SK-N-DZ (cell line): ENCODE data around the gene L1CAM.

Source experiments
- DNase-seq: peaks from one replicate; pipeline ENCODE4 v3.0.0-alpha.2; 2015; ENCODE audit warnings: low spot score

L1CAM gene

GRCh38 chrX:153865321-153865580, 20.7 kb downstream of the L1CAM start:
- DNase-seq: no peak

GRCh38 chrX:153864561-153865320, 21.2 kb downstream of the L1CAM start:
- DNase-seq: no peak

GRCh38 chrX:153864101-153864500, 21.9 kb downstream of the L1CAM start:
- DNase-seq: no peak

DNA sequence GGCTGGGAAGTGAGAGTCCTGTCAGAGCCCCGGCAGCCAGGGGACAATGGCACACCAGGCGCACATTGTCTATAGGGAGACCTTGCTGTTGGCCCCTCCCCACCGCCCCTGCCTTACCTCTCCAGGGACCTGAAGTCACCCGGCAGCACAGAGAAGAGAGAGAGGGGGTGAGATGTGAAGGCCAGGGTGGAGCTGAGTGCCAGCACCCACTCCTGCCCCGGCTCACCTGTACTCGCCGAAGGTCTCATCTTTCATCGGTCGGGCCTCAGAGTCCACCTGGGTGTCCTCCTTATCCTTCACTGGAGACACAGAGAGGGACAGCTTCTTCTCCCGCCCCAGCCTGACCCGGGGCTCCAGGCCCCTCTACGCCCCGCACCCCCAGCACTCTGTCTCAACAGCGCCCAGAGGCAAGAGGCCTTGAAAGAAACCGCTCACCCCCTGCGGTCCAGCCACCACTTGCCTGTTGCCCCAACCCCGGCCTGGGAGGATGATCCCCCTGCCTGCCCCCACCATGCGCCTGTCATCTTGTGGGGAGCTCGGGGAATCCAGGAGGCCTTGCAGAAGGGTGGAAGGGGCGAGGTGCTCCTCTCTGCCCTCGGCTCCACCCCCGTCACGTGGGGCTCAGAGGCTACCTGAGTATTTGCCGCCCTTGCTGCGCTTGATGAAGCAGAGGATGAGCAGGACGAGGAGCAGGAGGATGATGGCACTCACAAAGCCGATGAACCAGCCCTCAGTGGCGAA, 22.6 kb downstream of the L1CAM start:
- no peak for DNase-seq

- DNase-seq: peak; percentile 81
Measured at GRCh38 chrX:153862369-153863250, 23.4 kb downstream of the L1CAM start.

- DNase-seq: no peak
Measured at GRCh38 chrX:153861733-153862310, 24.2 kb downstream of the L1CAM start.

DNA sequence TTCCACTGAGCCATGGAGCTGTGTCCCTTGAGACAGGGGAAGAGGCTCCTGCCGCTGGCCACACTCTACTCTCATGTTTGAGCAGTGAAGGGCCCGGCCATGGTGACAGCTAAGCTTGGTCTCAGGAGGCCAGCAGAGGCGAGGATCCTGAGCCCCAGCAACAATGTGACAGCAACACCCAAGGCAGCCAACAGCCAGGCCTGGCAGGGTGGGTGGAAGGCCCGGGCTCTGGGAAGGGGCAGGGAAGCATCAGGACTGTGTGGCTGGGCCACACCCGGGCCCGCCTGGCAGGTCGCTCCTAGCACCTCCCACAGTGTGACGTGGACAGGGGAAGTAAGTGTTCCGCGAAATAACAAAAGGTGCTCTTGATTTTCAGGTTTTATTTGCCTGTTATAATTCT, 24.8 kb downstream of the L1CAM start:
- DNase-seq: no peak

GRCh38 chrX:153857348-153857903, 28.5 kb downstream of the L1CAM start:
- DNase-seq: no peak

DNA sequence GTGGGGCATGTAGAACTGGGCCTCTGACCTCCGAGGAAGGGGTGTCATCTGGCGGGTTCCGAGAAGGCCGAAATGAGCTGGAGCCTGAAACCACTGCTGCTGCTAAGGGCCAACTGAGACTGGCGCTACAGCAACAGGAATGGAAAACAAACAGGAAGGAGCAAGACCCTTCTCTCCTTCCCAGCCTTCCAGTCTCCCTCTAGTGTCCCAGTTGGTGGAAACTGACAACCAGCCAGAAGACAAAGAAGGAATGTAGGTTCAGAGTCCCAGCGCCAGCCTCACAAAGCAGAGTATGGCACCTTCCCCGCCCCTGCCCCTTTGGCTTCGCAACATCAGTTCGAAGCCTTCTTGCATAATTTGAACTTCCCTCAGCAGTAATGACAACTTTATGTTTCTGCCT, 31.3 kb downstream of the L1CAM start:
- DNase-seq: no peak

- no peak for DNase-seq
Measured at GRCh38 chrX:153853902-153854267, 32.1 kb downstream of the L1CAM start.

DNA sequence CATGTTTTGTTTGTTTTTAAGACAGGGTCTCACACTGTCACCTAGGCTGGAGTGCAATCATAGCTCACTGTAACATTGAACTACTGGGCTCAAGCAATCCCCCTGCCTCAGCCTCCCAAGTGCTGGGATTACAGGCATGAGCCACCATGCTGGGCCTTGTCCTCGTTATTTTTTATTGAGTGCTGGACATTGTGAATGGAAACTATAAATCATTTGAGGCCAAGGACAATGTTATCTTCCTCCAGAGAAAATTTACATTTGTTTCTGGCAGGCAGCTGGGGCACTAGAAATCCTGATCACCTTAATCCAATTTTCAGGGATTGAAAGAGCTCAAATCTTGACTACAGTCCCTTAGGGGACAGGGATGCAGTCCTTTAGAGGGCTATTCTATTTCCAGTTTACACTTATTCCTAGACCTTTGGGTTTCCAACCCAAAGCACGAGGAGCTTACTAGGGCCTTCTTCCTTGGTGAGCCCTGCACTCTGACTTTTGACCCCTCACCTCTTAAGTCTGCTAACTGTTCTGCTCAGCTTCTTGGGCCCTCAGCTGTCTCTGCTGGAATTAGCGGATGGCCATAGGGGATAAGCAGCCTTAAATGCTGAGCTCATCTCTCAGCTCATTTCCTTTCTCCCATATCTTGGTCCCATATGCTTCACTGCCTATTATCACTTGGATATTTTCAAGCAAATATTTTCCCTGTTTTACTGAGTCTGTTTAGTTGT, 32.6 kb downstream of the L1CAM start:
- DNase-seq: no peak

GRCh38 chrX:153851981-153852380, 34.0 kb downstream of the L1CAM start:
- no peak for DNase-seq

DNA sequence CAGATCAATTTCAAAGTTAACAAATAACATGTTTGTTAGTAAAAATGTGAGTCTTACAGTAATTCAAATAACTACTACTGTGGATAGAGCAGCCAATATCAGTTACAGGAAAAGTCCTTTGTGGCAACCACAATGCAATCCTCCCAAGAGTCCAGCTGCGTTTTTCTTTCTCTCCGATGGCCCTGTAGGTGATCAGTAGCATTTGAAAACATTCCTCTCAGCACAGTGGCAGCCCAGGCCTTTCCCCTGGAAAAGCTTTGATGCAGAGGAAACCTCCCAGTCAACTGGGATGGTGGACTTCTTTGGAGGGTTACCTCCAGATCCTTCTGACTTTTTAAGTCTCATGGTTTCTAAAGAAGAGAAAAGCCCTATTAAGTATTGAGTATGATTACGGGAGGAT, 37.6 kb downstream of the L1CAM start:
- no peak for DNase-seq

GRCh38 chrX:153845842-153846241, 40.1 kb downstream of the L1CAM start:
- DNase-seq: no peak

GRCh38 chrX:153845195-153845594, 40.8 kb downstream of the L1CAM start:
- no peak for DNase-seq

- no peak for DNase-seq
Measured at GRCh38 chrX:153844509-153845082, 41.4 kb downstream of the L1CAM start.

DNA sequence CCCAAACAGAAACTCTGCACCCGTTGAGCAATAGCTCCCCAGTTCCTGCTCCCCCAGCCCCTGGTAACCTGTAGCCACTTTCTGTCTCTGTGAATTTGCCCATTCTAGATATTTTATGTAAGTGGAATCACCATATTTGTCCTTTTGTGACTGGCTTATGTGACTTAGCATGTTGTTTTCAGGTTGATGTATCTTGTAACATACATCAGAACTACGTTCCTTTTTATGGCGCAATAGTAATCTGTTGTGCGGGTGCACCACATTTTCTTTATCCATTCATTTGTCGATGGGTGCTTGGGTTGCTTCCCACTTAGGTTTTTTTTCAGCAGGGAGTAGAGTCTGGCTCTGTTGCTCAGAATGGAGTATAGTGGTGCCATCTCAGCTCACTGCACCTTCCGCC, 49.1 kb downstream of the L1CAM start:
- DNase-seq: no peak

DNA sequence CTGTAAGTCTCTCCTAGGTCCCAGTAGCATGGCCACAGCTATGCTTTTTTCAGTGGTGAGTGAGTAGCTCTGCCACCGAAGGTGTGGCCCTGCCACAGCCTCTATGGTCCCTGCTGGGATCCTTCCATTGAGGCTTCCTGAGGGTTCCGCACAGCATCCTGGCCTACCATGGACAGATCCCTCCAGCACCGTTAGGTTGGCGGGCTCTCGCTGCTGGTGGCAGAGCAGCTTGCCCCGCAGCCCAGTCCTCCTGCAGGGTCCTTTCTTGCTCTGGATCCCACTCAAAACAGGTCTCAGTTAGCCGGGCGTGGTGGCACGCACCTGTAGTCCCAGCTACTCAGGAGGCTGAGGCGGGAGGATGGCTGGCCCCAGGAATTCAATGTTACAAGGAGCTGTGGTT, 53.2 kb downstream of the L1CAM start:
- no peak for DNase-seq

DNA sequence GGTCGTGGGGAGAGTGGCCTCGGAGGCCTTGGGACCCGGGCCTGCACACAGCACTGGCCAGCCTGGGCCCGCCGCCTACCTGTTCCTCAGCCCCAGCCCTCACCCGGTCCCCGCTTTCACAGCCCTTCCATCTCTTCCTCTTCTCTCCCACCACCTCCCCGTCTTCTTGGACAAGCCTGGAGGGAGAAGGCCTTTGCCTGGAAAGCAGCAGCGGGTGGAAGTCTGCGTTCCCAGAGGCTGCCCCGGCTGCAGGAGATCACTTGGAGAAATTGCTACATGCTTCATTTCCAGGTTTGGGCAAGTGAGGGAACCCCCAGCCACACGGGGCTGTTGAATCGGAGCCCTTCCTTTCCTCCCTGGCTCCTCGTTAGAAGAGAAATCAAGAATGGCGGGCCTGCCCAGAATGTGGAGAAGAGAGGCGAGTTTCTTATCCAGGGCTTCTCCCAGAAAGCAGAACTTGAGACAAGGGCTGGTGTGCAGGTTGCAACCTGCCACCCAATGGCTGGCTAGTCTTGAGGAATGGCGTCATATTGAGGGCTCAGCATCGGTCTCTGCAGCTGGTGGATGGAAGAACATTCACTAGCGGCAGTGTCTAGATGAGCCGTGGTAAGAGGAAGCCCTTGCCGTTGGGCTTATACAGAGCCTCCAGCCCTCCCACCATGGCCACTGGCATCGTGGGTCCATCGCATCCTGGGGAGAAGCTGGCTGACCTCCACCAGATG, 54.4 kb downstream of the L1CAM start:
- DNase-seq: peak; percentile 22
